ENCODE data around the gene TTI1.

Gene TTI1

DNA sequence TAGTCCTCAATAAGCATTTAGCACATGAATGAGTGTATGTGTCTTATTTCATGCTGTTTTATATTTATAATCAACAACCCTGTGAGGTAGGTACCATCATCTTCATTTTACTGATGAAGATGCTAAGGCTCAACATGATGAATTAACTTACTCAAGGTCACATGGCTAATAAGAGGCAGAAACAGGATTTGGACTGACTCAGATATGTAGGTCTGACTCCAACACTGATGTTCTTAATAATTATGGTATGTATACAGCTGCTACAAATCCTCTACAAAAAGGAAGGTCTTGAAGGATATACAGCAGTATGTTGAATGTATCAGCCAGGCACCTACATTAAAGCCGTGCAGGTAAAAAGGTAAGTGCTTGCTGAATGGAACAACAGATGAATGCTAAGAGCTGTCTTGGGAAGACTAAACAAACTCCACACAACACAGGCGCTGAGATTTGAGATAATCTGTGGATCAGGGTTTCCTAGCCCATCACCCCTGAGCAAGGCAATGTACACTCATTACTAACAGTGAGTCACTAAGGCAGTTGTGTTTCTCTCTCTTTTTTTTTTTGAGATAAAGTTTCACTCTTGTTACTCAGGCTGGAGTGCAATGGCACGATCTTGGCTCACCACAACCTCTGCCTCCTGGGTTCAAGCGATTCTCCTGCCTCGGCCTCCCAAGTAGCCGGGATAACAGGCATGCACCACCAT is 31.9 kb downstream of the TTI1 start:
- TF ChIP-seq, protein P1, sequence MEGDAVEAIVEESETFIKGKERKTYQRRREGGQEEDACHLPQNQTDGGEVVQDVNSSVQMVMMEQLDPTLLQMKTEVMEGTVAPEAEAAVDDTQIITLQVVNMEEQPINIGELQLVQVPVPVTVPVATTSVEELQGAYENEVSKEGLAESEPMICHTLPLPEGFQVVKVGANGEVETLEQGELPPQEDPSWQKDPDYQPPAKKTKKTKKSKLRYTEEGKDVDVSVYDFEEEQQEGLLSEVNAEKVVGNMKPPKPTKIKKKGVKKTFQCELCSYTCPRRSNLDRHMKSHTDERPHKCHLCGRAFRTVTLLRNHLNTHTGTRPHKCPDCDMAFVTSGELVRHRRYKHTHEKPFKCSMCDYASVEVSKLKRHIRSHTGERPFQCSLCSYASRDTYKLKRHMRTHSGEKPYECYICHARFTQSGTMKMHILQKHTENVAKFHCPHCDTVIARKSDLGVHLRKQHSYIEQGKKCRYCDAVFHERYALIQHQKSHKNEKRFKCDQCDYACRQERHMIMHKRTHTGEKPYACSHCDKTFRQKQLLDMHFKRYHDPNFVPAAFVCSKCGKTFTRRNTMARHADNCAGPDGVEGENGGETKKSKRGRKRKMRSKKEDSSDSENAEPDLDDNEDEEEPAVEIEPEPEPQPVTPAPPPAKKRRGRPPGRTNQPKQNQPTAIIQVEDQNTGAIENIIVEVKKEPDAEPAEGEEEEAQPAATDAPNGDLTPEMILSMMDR (IDR thresholded peaks at IDR 0.05) = no peak
- TF ChIP-seq ZFX (IDR thresholded peaks at IDR 0.05; ENCODE audit: borderline replicate concordance) = no peak
- no peak overlapping the region for H3K27ac ChIP-seq

DNA sequence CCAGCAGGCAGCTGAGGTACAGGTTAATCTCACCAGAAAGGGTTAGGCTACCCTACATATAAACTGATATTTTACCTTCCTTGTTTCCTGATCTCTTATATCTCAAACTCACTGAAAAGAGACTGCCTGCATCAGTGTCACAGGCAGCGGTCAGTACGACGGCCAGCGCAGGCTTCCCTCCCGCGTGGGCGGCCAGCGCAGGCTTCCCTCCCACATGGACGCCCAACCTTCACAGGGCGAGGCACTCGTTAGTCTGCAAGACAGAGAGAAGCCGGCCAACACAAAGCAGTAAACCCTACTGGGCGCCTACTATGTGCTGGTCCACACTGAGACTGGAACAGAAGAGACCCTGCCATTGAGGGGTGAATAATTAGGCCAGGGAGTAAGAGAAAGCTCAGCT is 33.0 kb downstream of the TTI1 start:
- TF ChIP-seq, protein P1 (IDR thresholded peaks at IDR 0.05) = no peak
- TF ChIP-seq ZFX (IDR thresholded peaks at IDR 0.05; ENCODE audit: borderline replicate concordance) = no peak
- no peak overlapping the region for H3K27ac ChIP-seq

DNA sequence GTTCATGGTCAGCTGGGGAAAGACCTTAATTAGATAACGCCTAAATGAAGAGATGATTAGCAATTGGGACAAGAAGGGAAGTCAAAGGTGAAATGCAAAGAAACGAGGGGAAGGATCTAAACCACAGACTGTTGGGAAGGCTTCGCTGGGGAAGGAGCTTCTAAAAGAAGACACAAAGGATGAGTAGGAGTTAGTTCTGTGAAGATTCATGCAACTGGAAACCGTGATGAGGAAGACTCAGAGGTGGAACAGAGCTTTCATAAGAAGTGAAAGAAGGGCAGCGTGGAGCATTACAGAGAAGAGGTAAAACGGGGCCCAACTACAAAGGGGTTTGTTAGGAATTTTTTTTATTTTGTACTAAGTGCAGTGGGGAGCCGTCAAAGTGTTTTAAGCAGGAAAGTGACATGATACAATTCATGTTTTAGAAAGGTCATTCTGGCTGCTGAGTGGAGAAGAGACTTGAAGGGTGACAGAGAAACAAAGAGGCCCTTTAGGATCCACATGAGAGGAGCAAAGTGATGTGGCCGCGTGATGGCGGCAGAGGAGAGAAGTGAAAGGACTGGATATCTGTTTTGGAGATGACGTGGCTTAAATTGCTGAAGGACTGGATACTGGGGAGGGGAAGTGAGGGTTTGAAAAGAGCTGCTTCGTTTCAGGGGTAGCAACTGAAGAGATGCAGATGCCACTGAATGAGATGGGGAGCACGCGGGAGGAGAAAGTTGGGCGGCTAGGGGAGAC is 33.6 kb downstream of the TTI1 start:
- TF ChIP-seq ZFX (IDR thresholded peaks at IDR 0.05; ENCODE audit: borderline replicate concordance) = no peak
- TF ChIP-seq, protein P1 (IDR thresholded peaks at IDR 0.05) = no peak
- H3K27ac ChIP-seq = no peak overlapping the region

- no peak overlapping the region for H3K27ac ChIP-seq
- TF ChIP-seq, protein P1 (IDR thresholded peaks at IDR 0.05) = no peak
- TF ChIP-seq ZFX (IDR thresholded peaks at IDR 0.05; ENCODE audit: borderline replicate concordance) = no peak
Observed at GRCh38 chr20:37997516-37997915, 35.7 kb downstream of the TTI1 start.

DNA sequence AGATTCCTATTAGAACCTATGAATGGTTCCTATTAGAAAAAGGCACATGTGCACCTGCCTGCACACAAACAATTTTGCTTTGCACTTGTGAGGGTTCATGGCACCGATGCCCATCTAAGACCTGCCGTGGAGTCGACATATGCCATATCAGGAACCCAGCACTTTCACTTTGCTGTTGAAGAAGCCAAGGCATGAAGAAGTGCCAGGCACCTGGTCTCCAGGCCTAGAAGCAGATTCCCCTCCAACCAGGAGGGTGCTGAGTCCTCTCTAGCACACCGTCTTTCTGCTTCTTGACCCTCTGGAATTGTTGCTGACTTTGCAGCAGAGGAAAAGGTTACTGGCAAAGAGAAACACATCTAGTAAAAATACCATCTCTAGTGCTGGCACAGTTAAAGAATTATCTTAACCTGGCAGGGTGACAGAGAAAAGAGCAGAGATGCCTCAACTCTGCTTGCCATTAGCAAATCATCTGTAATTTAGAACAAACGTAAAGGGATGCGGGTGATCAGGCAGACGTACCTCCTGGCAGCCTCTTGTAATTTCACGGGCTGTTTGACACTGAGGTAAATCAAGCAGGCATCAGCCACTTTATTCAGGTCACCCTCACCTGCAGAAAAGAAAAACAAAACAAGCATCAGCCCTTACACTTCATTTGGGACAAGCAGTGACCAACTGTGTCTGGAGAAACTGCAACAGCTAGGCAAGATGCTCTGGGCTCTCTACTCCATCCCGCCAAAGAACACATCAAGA is 37.2 kb downstream of the TTI1 start:
- TF ChIP-seq, protein P1 (IDR thresholded peaks at IDR 0.05) = no peak
- no peak for TF ChIP-seq ZFX (IDR thresholded peaks at IDR 0.05; ENCODE audit: borderline replicate concordance)

GRCh38 chr20:37994512-37994911 is 38.7 kb downstream of the TTI1 start:
- no peak overlapping the region for H3K27ac ChIP-seq
- TF ChIP-seq, protein P1 (IDR thresholded peaks at IDR 0.05) = no peak

More for the DNA sequence above, 37.2 kb downstream of the TTI1 start:
- H3K27ac ChIP-seq = no peak overlapping the region

All from 22Rv1 (cell line).